Liver (tissue), 9 donors: Measurements from ENCODE around the gene MAP3K8. TPM values are rescaled to one million over a fixed set of nuclear protein-coding genes. Genes with fewer than 3 reads are reported as not detected.

Experiments used
- DNase-seq: peaks from one replicate; pipeline ENCODE4 v3.0.0-alpha.2; 2017; ENCODE audit warnings: low spot score
- H3K27ac ChIP-seq, 2 donors: one replicate each; pipeline ENCODE4 v1.7.0; 2013; ENCODE audit warnings: inconsistent platforms in 2 of 2, low read length in 2 of 2, control low read depth in 1 of 2, low read depth in 1 of 2, mild to moderate bottlenecking in 1 of 2
- H3K27me3 ChIP-seq, 4 donors: one replicate each; pipeline versions ENCODE4 v1.6.1 to v1.7.0; 2013; ENCODE audit warnings: low read length in 3 of 4, inconsistent platforms in 1 of 4, mild to moderate bottlenecking in 1 of 4, moderate library complexity in 1 of 4; ENCODE audit not compliant: control insufficient read depth in 4 of 4, insufficient read depth in 4 of 4
- H3K36me3 ChIP-seq, 4 donors: one replicate each; pipeline versions ENCODE4 v1.6.1 to v1.7.0; 2013; ENCODE audit warnings: low read length in 3 of 4, mild to moderate bottlenecking in 3 of 4, low read depth in 1 of 4, moderate library complexity in 1 of 4; ENCODE audit not compliant: control insufficient read depth in 4 of 4, insufficient read depth in 3 of 4
- H3K4me1 ChIP-seq, 4 donors: one replicate each; pipeline versions ENCODE4 v1.6.1 to v1.7.0; 2013; ENCODE audit warnings: low read length in 3 of 4, mild to moderate bottlenecking in 3 of 4, moderate library complexity in 1 of 4; ENCODE audit not compliant: control insufficient read depth in 4 of 4, insufficient read depth in 4 of 4
- H3K4me3 ChIP-seq, 3 donors: one replicate each; pipeline versions ENCODE4 v1.6.1 to v1.7.0; 2013; ENCODE audit warnings: low read length in 3 of 3, control low read depth in 1 of 3, low read depth in 1 of 3, mild to moderate bottlenecking in 1 of 3
- H3K9ac ChIP-seq, 2 donors: one replicate each; pipeline ENCODE4 v1.7.0; 2013; ENCODE audit warnings: low read length in 2 of 2, mild to moderate bottlenecking in 2 of 2, moderate library complexity in 2 of 2, control low read depth in 1 of 2, low read depth in 1 of 2
- H3K9me3 ChIP-seq, 4 donors: one replicate each; pipeline versions ENCODE4 v1.6.1 to v1.7.0; 2013; ENCODE audit warnings: low read length in 3 of 4; ENCODE audit not compliant: control insufficient read depth in 4 of 4
- EGR1 ChIP-seq, 2 donors: IDR thresholded peaks; 2 replicates each; pipeline ENCODE4 v1.6.1; 2016 to 2018; ENCODE audit warnings: antibody characterized with exemption in 2 of 2, low read depth in 2 of 2
- FOXA1 ChIP-seq: IDR thresholded peaks from 2 replicates; pipeline ENCODE4 v1.6.1; 2016; ENCODE audit warnings: antibody characterized with exemption
- GABPA ChIP-seq, 2 donors: IDR thresholded peaks in 1 of 2; conservative IDR thresholded peaks in 1 of 2; 2 replicates each; pipeline ENCODE4 v1.6.1; 2016; ENCODE audit warnings: antibody characterized with exemption in 2 of 2, mild to moderate bottlenecking in 1 of 2, moderate library complexity in 1 of 2
- HNF4A ChIP-seq, 2 donors: conservative IDR thresholded peaks; 2 replicates each; pipeline ENCODE4 v1.6.1; 2016; ENCODE audit warnings: antibody characterized with exemption in 2 of 2, mild to moderate bottlenecking in 2 of 2
- HNF4G ChIP-seq: IDR thresholded peaks from 2 replicates; pipeline ENCODE4 v1.6.1; 2016; ENCODE audit warnings: antibody characterized with exemption
- JUND ChIP-seq, 2 donors: IDR thresholded peaks; 2 replicates each; pipeline ENCODE4 v1.6.1; 2016; ENCODE audit warnings: antibody characterized with exemption in 2 of 2
- NR2F2 ChIP-seq: IDR thresholded peaks from 2 replicates; pipeline ENCODE4 v1.6.1; 2016; ENCODE audit warnings: antibody characterized with exemption
- RAD21 ChIP-seq, 2 donors: IDR thresholded peaks; 2 replicates each; pipeline ENCODE4 v1.6.1; 2016; ENCODE audit warnings: antibody characterized with exemption in 2 of 2, mild to moderate bottlenecking in 2 of 2
- RXRA ChIP-seq, 2 donors: IDR thresholded peaks; 2 replicates each; pipeline ENCODE4 v1.6.1; 2017 to 2018; ENCODE audit warnings: antibody characterized with exemption in 2 of 2, mild to moderate bottlenecking in 1 of 2
- SP1 ChIP-seq: IDR thresholded peaks from 2 replicates; pipeline ENCODE4 v1.6.1; 2018; ENCODE audit warnings: antibody characterized with exemption, mild to moderate bottlenecking
- TAF1 ChIP-seq: conservative IDR thresholded peaks from 2 replicates; pipeline ENCODE4 v1.6.1; 2016; ENCODE audit warnings: antibody characterized with exemption, mild to moderate bottlenecking
- WGBS: extraction: QIAGEN DNeasy Blood & Tissue Kit; methylation state at CpG from one replicate; pipeline ENCODE4 v1.1.7; 2013; 5-methylcytosine and 5-hydroxymethylcytosine counted together
- polyA plus RNA-seq, 2 donors: library from polyadenylated mRNA; stranded (reverse) in 1 of 2; unstranded in 1 of 2; fragments of 200-250 nt in 1 of 2; fragments of >200 nt in 1 of 2; fragmentation: Nextera tagmentation in 1 of 2; extraction: Ambion mirVana in 1 of 2; gene quantifications; one replicate each; pipeline versions ENCODE4 v1.2.1 to v1.2.3, GENCODE V29; 2013 to 2015
- total RNA-seq, 2 donors: library from RNA; depleted of rRNA; stranded (reverse); fragments of >200 nt; gene quantifications; one replicate each; pipeline ENCODE4 v1.2.3, GENCODE V29; 2014
- TF ChIP-seq, protein P1 (sequence below): IDR thresholded peaks from 2 replicates; pipeline ENCODE4 v1.6.1; 2016; ENCODE audit warnings: antibody characterized with exemption
- TF ChIP-seq, protein P2 (sequence below): IDR thresholded peaks from 2 replicates; pipeline ENCODE4 v1.6.1; 2016; ENCODE audit warnings: antibody characterized with exemption
- TF ChIP-seq, protein P3 (sequence below): fragments of 150-350 bp; IDR thresholded peaks from 2 replicates; pipeline ENCODE4 v1.5.1; 2017; ENCODE audit warnings: improper control_type of control experiment, low read depth, low read length; ENCODE audit not compliant: missing input control
- TF ChIP-seq, protein P4 (sequence below): IDR thresholded peaks from 2 replicates; pipeline ENCODE4 v1.6.1; 2016; ENCODE audit warnings: antibody characterized with exemption, mild to moderate bottlenecking
- donor health status: healthy.
- donor health status: healthy.
- donor health status: healthy.
- donor health status: healthy.
- donor health status: healthy.

Gene MAP3K8
- total and polyA plus RNA-seq, 4 donors = 2.1 to 11.4 (median 6.1) TPM

DNA sequence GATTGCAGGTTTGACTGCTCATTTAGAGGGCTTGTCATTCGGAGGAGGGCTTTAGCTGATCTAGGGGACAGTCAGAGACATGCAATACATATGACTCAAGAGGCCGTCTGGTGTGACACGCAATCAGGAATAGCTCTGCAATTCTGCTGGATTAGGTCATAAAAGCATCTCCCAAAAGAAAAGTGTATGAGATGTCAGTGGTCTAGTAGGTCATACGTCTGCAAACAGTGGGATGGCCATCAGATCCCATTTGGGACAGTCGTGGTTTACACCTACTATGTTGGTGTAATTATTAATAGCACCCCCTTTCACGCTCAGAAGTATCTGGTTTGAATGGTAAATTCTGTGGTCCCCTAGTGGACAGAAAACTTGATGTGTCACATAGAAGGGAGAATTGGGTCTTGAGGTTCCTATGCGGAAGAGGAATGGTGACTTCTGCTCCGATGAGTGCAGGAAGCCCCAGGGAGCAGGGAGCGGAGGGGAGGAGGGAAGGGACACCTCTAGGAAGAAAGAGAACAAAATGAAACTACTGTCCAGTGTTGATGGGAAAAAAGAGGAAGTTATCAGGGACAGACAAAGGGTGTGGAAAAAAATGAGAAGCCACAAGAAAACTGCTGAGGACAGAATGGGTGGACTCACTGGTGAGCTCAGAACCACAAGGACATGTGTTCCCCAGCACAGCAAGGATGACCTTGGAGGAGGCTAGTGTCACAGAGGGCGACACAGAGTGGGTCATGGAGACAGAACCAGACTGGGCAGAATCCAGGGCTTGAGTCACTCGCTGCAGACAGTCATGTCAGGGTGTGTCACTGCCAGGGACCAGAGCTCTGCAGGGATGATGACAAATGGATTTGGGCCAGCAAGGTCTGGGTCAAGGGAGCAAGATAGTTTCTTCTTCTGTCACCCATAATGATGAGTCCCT, 59.9 kb downstream of the MAP3K8 start:
- Histone ChIP-seq H3K4me3 (no peak overlapping the region), H3K27me3 (peaks cover 0 to 3% (median 0%) of the 10 kb centered on the region in 4 donors), H3K27ac (peak overlapping the region; percentile 6 to 33), H3K9ac (no peak overlapping the region), H3K36me3 (no peaks in the 10 kb centered on the region), H3K4me1 (no peaks in the 10 kb centered on the region), H3K9me3 (no peaks in the 10 kb centered on the region)
- DNase-seq = peak; percentile 35
- TF ChIP-seq, protein P1, sequence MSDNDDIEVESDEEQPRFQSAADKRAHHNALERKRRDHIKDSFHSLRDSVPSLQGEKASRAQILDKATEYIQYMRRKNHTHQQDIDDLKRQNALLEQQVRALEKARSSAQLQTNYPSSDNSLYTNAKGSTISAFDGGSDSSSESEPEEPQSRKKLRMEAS = no peak
- TF ChIP-seq NR2F2 = no peak
- TF ChIP-seq, protein P2, sequence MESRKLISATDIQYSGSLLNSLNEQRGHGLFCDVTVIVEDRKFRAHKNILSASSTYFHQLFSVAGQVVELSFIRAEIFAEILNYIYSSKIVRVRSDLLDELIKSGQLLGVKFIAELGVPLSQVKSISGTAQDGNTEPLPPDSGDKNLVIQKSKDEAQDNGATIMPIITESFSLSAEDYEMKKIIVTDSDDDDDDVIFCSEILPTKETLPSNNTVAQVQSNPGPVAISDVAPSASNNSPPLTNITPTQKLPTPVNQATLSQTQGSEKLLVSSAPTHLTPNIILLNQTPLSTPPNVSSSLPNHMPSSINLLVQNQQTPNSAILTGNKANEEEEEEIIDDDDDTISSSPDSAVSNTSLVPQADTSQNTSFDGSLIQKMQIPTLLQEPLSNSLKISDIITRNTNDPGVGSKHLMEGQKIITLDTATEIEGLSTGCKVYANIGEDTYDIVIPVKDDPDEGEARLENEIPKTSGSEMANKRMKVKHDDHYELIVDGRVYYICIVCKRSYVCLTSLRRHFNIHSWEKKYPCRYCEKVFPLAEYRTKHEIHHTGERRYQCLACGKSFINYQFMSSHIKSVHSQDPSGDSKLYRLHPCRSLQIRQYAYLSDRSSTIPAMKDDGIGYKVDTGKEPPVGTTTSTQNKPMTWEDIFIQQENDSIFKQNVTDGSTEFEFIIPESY = no peak
- TF ChIP-seq EGR1 (IDR thresholded peaks at IDR 0.05; ENCODE audit: low read depth in 2 of 2) = no peak
- TF ChIP-seq RXRA (IDR thresholded peaks at IDR 0.05) = no peak
- TF ChIP-seq SP1 = no peak
- TF ChIP-seq TAF1 = no peak
- TF ChIP-seq HNF4G = no peak
- TF ChIP-seq, protein P3, sequence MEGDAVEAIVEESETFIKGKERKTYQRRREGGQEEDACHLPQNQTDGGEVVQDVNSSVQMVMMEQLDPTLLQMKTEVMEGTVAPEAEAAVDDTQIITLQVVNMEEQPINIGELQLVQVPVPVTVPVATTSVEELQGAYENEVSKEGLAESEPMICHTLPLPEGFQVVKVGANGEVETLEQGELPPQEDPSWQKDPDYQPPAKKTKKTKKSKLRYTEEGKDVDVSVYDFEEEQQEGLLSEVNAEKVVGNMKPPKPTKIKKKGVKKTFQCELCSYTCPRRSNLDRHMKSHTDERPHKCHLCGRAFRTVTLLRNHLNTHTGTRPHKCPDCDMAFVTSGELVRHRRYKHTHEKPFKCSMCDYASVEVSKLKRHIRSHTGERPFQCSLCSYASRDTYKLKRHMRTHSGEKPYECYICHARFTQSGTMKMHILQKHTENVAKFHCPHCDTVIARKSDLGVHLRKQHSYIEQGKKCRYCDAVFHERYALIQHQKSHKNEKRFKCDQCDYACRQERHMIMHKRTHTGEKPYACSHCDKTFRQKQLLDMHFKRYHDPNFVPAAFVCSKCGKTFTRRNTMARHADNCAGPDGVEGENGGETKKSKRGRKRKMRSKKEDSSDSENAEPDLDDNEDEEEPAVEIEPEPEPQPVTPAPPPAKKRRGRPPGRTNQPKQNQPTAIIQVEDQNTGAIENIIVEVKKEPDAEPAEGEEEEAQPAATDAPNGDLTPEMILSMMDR = no peak
- no peak for TF ChIP-seq FOXA1
- no peak for TF ChIP-seq GABPA (IDR thresholded peaks at IDR 0.05 in 1 of 2, conservative IDR thresholded peaks at IDR 0.05 in 1 of 2)
- TF ChIP-seq, protein P4, sequence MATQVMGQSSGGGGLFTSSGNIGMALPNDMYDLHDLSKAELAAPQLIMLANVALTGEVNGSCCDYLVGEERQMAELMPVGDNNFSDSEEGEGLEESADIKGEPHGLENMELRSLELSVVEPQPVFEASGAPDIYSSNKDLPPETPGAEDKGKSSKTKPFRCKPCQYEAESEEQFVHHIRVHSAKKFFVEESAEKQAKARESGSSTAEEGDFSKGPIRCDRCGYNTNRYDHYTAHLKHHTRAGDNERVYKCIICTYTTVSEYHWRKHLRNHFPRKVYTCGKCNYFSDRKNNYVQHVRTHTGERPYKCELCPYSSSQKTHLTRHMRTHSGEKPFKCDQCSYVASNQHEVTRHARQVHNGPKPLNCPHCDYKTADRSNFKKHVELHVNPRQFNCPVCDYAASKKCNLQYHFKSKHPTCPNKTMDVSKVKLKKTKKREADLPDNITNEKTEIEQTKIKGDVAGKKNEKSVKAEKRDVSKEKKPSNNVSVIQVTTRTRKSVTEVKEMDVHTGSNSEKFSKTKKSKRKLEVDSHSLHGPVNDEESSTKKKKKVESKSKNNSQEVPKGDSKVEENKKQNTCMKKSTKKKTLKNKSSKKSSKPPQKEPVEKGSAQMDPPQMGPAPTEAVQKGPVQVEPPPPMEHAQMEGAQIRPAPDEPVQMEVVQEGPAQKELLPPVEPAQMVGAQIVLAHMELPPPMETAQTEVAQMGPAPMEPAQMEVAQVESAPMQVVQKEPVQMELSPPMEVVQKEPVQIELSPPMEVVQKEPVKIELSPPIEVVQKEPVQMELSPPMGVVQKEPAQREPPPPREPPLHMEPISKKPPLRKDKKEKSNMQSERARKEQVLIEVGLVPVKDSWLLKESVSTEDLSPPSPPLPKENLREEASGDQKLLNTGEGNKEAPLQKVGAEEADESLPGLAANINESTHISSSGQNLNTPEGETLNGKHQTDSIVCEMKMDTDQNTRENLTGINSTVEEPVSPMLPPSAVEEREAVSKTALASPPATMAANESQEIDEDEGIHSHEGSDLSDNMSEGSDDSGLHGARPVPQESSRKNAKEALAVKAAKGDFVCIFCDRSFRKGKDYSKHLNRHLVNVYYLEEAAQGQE = no peak
- no peak for TF ChIP-seq RAD21 (IDR thresholded peaks at IDR 0.05)
- WGBS = 78% methylated on average over 11 of the region's 11 CpGs

GRCh38 chr10:30494558-30494957, 60.6 kb downstream of the MAP3K8 start:
- H3K27me3 ChIP-seq = peaks cover 0 to 1% (median 0%) of the 10 kb centered on the region in 4 donors
- DNase-seq = no peak
- no peaks in the 10 kb centered on the region for H3K4me1 ChIP-seq
- H3K4me3 ChIP-seq = no peak overlapping the region
- peak overlapping the region in 1 of 2 donors; percentile 33 for H3K27ac ChIP-seq
- no peak overlapping the region for H3K9ac ChIP-seq
- no peaks in the 10 kb centered on the region for H3K9me3 ChIP-seq
- 91% methylated on average over 4 of the region's 4 CpGs for WGBS
- no peaks in the 10 kb centered on the region for H3K36me3 ChIP-seq
- TF ChIP-seq, protein P3 = no peak
- no peak for TF ChIP-seq NR2F2
- TF ChIP-seq TAF1 = no peak
- no peak for TF ChIP-seq SP1
- TF ChIP-seq RXRA (IDR thresholded peaks at IDR 0.05) = no peak
- TF ChIP-seq GABPA (IDR thresholded peaks at IDR 0.05 in 1 of 2, conservative IDR thresholded peaks at IDR 0.05 in 1 of 2) = no peak
- TF ChIP-seq HNF4A (conservative IDR thresholded peaks at IDR 0.05) = no peak
- TF ChIP-seq, protein P4 = no peak
- no peak for TF ChIP-seq JUND (IDR thresholded peaks at IDR 0.05)
- TF ChIP-seq HNF4G = no peak
- TF ChIP-seq FOXA1 = no peak
